ENCODE data around the gene HIF1A.

HIF1A gene

GRCh38 chr14:61761557-61761956 lies 66.2 kb downstream of the HIF1A start:
- Histone ChIP-seq H3K4me3 (ENCODE audit: insufficient read depth, low read length, poor library complexity, severe bottlenecking) (peak overlapping the region; percentile 65), H3K4me2 (ENCODE audit: low read depth, low read length, poor library complexity, severe bottlenecking) (peak overlapping the region; percentile 97), H3K9me2 (replicated peaks; ENCODE audit: insufficient read depth, low read length) (no peaks in the 10 kb centered on the region), H3K79me2 (ENCODE audit: insufficient read depth, low read length) (peaks cover 43% of the 10 kb centered on the region), H4K20me1 (ENCODE audit: low read depth, low read length) (no peaks in the 10 kb centered on the region), H3K27ac (ENCODE audit: low read depth, low read length) (peak overlapping the region; percentile 84), H3K9ac (ENCODE audit: low read length) (peak overlapping the region; percentile 76), H3K36me3 (ENCODE audit: low read length) (peaks cover under 1% of the 10 kb centered on the region; the same call in 1 of the 2 replicates), H3F3A (ENCODE audit: insufficient read depth) (peaks cover 6% of the 10 kb centered on the region; the same call in 1 of the 2 replicates), H3K27me3 (ENCODE audit: low read length) (no peaks in the 10 kb centered on the region), H3K9me3 (ENCODE audit: insufficient read depth, low read length) (no peaks in the 10 kb centered on the region), H2AFZ (ENCODE audit: low read depth, low read length, severe bottlenecking) (peak overlapping the region; percentile 79)
- TF ChIP-seq EZH2phosphoT487 (conservative IDR thresholded peaks at IDR 0.05; ENCODE audit: low read length): no peak

GRCh38 chr14:61761959-61762786 lies 66.9 kb downstream of the HIF1A start, which contains the start of gene SNAPC1:
SNAPC1 (plus strand) TSS chr14:61762420; CDS start chr14:61762461, 41 bp downstream.
- Histone ChIP-seq H4K20me1 (ENCODE audit: low read depth, low read length) (no peaks in the 10 kb centered on the region), H3K27ac (ENCODE audit: low read depth, low read length) (peak within 1 kb of the TSS; percentile 84), H3K27me3 (ENCODE audit: low read length) (no peaks in the 10 kb centered on the region), H3K4me2 (ENCODE audit: low read depth, low read length, poor library complexity, severe bottlenecking) (peak within 1 kb of the TSS; percentile 99), H3K4me3 (ENCODE audit: insufficient read depth, low read length, poor library complexity, severe bottlenecking) (peak within 1 kb of the TSS; percentile 71), H2AFZ (ENCODE audit: low read depth, low read length, severe bottlenecking) (peak within 1 kb of the TSS; percentile 79), H3K9ac (ENCODE audit: low read length) (peak within 1 kb of the TSS; percentile 76), H3K79me2 (ENCODE audit: insufficient read depth, low read length) (peaks cover 47% of the 10 kb centered on the region), H3K9me3 (ENCODE audit: insufficient read depth, low read length) (no peaks in the 10 kb centered on the region), H3K9me2 (replicated peaks; ENCODE audit: insufficient read depth, low read length) (no peaks in the 10 kb centered on the region), H3F3A (ENCODE audit: insufficient read depth) (peaks cover 9% of the 10 kb centered on the region; the same call in 1 of the 2 replicates), H3K36me3 (ENCODE audit: low read length) (peaks cover 5% of the 10 kb centered on the region; the same call in 1 of the 2 replicates)
- TF ChIP-seq EZH2phosphoT487 (conservative IDR thresholded peaks at IDR 0.05; ENCODE audit: low read length): no peak
- TF ChIP-seq, protein P1, sequence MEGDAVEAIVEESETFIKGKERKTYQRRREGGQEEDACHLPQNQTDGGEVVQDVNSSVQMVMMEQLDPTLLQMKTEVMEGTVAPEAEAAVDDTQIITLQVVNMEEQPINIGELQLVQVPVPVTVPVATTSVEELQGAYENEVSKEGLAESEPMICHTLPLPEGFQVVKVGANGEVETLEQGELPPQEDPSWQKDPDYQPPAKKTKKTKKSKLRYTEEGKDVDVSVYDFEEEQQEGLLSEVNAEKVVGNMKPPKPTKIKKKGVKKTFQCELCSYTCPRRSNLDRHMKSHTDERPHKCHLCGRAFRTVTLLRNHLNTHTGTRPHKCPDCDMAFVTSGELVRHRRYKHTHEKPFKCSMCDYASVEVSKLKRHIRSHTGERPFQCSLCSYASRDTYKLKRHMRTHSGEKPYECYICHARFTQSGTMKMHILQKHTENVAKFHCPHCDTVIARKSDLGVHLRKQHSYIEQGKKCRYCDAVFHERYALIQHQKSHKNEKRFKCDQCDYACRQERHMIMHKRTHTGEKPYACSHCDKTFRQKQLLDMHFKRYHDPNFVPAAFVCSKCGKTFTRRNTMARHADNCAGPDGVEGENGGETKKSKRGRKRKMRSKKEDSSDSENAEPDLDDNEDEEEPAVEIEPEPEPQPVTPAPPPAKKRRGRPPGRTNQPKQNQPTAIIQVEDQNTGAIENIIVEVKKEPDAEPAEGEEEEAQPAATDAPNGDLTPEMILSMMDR (IDR thresholded peaks at IDR 0.05; ENCODE audit: insufficient read depth, low read length, poor library complexity, severe bottlenecking): no peak

GRCh38 chr14:61764342-61765122 lies 69.2 kb downstream of the HIF1A start:
- Histone ChIP-seq H3K27me3 (ENCODE audit: low read length) (no peaks in the 10 kb centered on the region), H3K9me2 (replicated peaks; ENCODE audit: insufficient read depth, low read length) (no peaks in the 10 kb centered on the region), H4K20me1 (ENCODE audit: low read depth, low read length) (no peaks in the 10 kb centered on the region), H3K9me3 (ENCODE audit: insufficient read depth, low read length) (no peaks in the 10 kb centered on the region), H3F3A (ENCODE audit: insufficient read depth) (peaks cover 9% of the 10 kb centered on the region; the same call in 1 of the 2 replicates), H3K4me2 (ENCODE audit: low read depth, low read length, poor library complexity, severe bottlenecking) (peak overlapping the region; percentile 99), H3K36me3 (ENCODE audit: low read length) (peaks cover 17% of the 10 kb centered on the region), H3K27ac (ENCODE audit: low read depth, low read length) (peak overlapping the region; percentile 49), H3K79me2 (ENCODE audit: insufficient read depth, low read length) (peaks cover 57% of the 10 kb centered on the region), H3K4me3 (ENCODE audit: insufficient read depth, low read length, poor library complexity, severe bottlenecking) (peak overlapping the region; percentile 71), H2AFZ (ENCODE audit: low read depth, low read length, severe bottlenecking) (peak overlapping the region; percentile 1), H3K9ac (ENCODE audit: low read length) (peak overlapping the region; percentile 76)
- no peak for TF ChIP-seq EZH2phosphoT487 (conservative IDR thresholded peaks at IDR 0.05; ENCODE audit: low read length)
- TF ChIP-seq, protein P1 (IDR thresholded peaks at IDR 0.05; ENCODE audit: insufficient read depth, low read length, poor library complexity, severe bottlenecking): no peak
